Omental fat pad (tissue), 4 donors: Measurements from ENCODE around the gene PGAM1. TPM values are rescaled to one million over a fixed set of nuclear protein-coding genes. Genes with fewer than 3 reads are reported as not detected.

Experiments
- ATAC-seq: fragments of 150-250 bp; one replicate; pipeline ENCODE4 v1.9.1; 2016; ENCODE audit warnings: mild to moderate bottlenecking, moderate library complexity; ENCODE audit not compliant: low FRiP score
- DNase-seq: peaks from one replicate; pipeline ENCODE4 v3.0.0-alpha.2; 2019; ENCODE audit warnings: low spot score
- total RNA-seq, 4 donors: library from RNA; depleted of rRNA; stranded (reverse); fragments of >200 nt; gene quantifications; one replicate each; pipeline ENCODE4 v1.1.0, GENCODE V29; 2016
- TF ChIP-seq, protein P1 (sequence below), 3 donors: fragments of 450-650 bp; IDR thresholded peaks; one replicate each; pipeline ENCODE4 v1.5.1; 2016 to 2017; ENCODE audit warnings: antibody characterized with exemption in 3 of 3, mild to moderate bottlenecking in 3 of 3, moderate library complexity in 2 of 3

PGAM1 gene
- total RNA-seq, 4 donors from 2014 or later = 158 to 217 (median 207) TPM

DNA sequence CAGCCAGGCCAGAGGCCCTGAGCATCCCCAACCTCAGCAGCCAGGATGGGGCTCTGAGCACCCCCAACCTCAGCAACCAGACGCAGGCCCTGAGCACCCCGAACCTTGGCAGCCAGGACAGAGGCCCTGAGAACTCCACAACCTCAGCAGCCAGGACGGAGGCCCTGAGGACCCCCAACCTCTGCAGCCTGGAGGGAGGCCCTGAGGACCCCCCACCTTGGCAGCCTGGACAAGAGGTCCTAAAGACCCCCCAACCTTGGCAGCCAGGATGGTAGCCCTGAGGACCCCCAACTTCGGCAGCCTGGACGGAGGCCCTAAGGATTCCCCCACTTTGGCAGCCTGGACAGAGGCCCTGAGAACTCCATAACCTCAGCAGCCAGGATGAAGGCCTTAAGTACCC lies 41.8 kb upstream of the PGAM1 start:
- ATAC-seq (no peak), DNase-seq (no peak)
- TF ChIP-seq, protein P1, sequence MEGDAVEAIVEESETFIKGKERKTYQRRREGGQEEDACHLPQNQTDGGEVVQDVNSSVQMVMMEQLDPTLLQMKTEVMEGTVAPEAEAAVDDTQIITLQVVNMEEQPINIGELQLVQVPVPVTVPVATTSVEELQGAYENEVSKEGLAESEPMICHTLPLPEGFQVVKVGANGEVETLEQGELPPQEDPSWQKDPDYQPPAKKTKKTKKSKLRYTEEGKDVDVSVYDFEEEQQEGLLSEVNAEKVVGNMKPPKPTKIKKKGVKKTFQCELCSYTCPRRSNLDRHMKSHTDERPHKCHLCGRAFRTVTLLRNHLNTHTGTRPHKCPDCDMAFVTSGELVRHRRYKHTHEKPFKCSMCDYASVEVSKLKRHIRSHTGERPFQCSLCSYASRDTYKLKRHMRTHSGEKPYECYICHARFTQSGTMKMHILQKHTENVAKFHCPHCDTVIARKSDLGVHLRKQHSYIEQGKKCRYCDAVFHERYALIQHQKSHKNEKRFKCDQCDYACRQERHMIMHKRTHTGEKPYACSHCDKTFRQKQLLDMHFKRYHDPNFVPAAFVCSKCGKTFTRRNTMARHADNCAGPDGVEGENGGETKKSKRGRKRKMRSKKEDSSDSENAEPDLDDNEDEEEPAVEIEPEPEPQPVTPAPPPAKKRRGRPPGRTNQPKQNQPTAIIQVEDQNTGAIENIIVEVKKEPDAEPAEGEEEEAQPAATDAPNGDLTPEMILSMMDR (IDR thresholded peaks at IDR 0.05) = no peak

DNA sequence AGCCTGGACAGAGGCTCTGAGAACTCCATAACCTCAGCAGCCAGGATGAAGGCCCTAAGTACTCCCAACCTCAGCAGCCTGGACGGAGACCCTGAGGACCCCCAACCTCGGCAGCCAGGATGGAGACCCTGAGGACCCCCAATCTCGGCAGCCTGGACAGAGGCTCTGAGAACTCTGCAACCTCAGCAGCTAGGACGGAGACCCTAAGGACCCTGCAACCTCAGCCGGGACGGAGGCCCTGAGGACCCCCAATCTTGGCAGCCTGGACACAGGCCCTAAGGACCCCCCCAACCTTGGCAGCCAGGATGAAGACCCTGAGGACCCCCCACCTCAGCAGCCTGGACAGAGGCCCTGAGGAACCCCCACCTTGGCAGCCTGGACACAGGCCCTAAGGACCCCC lies 41.4 kb upstream of the PGAM1 start:
- DNase-seq (no peak), ATAC-seq (no peak)

DNA sequence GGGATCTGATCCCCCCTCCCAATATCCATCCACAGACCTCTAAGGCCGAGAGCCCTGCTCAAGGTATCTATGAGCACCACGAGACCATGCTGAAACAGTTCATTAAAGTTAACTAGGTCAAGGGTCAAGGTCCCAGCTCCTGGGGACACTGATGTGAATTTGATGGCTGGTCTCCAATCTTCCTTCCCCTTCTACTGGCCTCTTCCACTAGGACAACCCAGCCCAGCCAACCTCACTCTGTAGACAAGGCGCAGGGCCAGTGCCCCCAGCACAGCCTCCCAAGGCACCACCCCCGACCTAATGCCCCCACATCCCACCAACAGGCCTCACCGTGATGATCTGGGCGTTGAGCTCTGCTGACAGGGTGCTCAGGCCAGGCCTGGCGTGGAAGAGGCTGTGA lies 40.4 kb upstream of the PGAM1 start:
- TF ChIP-seq, protein P1 (IDR thresholded peaks at IDR 0.05) = no peak
- ATAC-seq (no peak), DNase-seq (no peak)

More for the DNA sequence above, 41.4 kb upstream of the PGAM1 start:
- TF ChIP-seq, protein P1 (IDR thresholded peaks at IDR 0.05) = no peak

DNA sequence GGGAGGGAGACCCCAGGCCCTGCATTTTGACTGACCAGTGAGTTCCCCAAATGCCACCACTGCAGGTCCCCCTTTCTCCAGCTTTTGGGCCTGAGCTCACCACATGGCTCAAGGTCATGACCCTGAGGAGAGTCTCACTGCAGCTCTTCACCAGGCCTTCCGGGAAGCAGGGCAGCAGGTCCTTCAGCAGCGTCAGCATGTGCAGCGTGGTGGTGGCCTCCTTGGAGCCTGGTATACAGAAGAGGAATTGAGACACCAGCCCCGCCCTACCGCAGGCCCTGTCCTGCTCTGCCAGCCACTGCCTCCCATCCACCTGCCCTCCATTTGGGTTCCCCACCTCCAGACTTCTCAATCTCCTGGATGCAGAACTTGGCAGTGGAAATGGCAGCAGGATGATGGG lies 37.8 kb upstream of the PGAM1 start:
- DNase-seq (no peak), ATAC-seq (no peak)

DNA sequence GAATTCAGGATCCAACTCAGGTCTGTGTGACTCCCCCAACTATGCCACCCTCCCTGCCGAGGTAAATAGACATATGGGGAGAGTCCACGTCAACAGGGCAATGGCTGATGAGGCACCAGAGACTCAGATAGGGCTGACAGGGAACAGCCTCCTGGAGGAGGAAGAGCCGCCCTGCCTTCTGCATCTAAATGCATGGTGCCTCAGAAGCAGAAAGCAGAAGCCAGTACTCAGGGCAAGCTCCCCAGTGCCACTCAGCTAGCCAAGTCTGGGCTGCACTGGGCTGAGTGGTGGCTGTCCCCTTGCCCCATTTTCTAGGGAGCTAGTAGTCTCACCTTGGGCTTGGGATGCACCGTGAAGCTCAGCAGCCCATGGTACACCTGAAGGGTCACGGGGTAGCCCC lies 35.9 kb upstream of the PGAM1 start:
- TF ChIP-seq, protein P1 (IDR thresholded peaks at IDR 0.05) = no peak
- DNase-seq = no peak
- no peak for ATAC-seq

More for the DNA sequence above, 37.8 kb upstream of the PGAM1 start:
- TF ChIP-seq, protein P1 (IDR thresholded peaks at IDR 0.05) = no peak

DNA sequence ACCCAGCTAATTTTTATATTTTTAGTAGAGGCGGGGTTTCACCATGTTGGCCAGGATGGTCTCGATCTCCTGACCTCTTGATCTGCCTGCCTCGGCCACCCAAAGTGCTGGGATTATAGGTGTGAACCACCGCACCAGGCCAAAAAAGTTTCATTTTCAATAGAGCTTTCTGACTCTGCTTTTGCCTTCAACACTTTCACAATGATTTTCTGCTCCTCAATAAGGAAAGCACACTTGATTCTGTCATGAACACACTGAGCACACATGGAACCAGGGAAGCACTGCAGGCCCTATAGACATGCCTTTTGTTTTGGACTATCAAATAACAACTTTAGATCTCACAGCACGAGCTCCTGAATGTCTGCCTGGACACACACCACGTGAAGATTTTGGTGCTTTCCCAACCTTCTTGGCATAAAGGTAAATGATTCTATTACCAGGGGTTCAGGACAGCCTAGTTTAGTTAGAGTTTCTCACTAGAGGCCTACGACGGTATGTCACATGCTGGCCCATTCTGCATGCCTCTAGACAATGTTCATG lies 32.9 kb upstream of the PGAM1 start:
- ATAC-seq = no peak
- TF ChIP-seq, protein P1 (IDR thresholded peaks at IDR 0.05) = no peak
- no peak for DNase-seq

DNA sequence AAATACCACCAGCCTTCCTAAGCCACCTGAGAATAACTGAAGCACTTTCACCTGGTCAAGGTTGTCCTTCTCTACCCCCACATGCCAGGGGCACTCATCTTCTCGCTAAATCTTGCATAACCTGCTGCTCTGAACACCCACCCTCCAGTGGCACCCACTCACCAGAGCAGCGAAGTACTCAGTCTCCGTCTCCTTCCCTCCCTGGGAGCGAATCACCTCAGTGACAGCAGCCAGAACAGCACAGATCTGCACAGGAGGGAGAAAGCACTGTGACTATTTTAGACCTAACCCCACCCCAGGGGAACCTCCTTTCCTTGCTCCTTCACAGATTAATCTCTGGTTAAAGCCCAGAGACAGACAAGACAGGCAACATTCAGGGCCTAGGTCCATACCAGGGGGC lies 29.9 kb upstream of the PGAM1 start:
- TF ChIP-seq, protein P1 (IDR thresholded peaks at IDR 0.05) = no peak
- DNase-seq = no peak
- ATAC-seq = no peak
